Adrenal gland (tissue), 12 donors: Measurements from ENCODE around the gene RNF112. TPM values are rescaled to one million over a fixed set of nuclear protein-coding genes. Genes with fewer than 3 reads are reported as not detected.

Experiments
- DNase-seq, 7 donors: peaks; one replicate each; pipeline ENCODE4 v3.0.0-alpha.2; 2019 to 2020
- H3K27ac ChIP-seq, 5 donors: fragments of 200-600 bp; sonication (generic) in 4 of 5; 1 replicate in 3 of 5; 2 replicates in 2 of 5; pipeline versions ENCODE4 v1.5.1 to v1.8.0; 2016 to 2020; ENCODE audit warnings: mild to moderate bottlenecking in 1 of 5
- H3K27me3 ChIP-seq: fragments of 200-600 bp; 2 replicates; pipeline ENCODE4 v1.8.0; 2021
- H3K36me3 ChIP-seq, 2 donors: fragments of 200-600 bp; replicated peaks in 1 of 2; 1 replicate in 1 of 2; 2 replicates in 1 of 2; pipeline versions ENCODE4 v1.5.1 to v1.8.0; 2018 to 2022
- H3K4me1 ChIP-seq, 2 donors: fragments of 200-600 bp; replicated peaks in 1 of 2; 1 replicate in 1 of 2; 2 replicates in 1 of 2; pipeline versions ENCODE4 v1.5.1 to v1.8.0; 2018 to 2021
- H3K4me3 ChIP-seq, 4 donors: fragments of 200-600 bp; sonication (generic) in 3 of 4; one replicate each; pipeline ENCODE4 v1.5.1; 2016 to 2018
- H3K9me3 ChIP-seq, 3 donors: fragments of 200-600 bp; sonication (generic) in 1 of 3; replicated peaks in 1 of 3; 1 replicate in 2 of 3; 2 replicates in 1 of 3; pipeline versions ENCODE4 v1.5.1 to v1.8.0; 2016 to 2021
- POLR2A ChIP-seq, 2 donors: fragments of 450-650 bp; IDR thresholded peaks; one replicate each; pipeline ENCODE4 v1.6.1; 2017; ENCODE audit warnings: antibody characterized with exemption in 2 of 2, mild to moderate bottlenecking in 2 of 2, moderate library complexity in 1 of 2
- WGBS, 4 donors: extraction: QIAGEN DNeasy Blood & Tissue Kit in 2 of 4; methylation state at CpG; one replicate each; pipeline versions ENCODE4 v1.1.5 to v1.1.7; 2013 to 2017; 5-methylcytosine and 5-hydroxymethylcytosine counted together
- intact Hi-C, 2 donors: fragments of 100-400 bp; cut with DNase I; formaldehyde crosslinking; loops; one replicate each; pipeline versions ENCODE4 v1.14.1 to v1.15.0; 2022 to 2023
- polyA plus RNA-seq, 3 donors: library from polyadenylated mRNA; stranded (reverse); fragments of 200-250 nt in 2 of 3; fragments of 350-450 nt in 1 of 3; fragmentation: Illumina TruSeq in 1 of 3; extraction: RNeasy Lipid Tissue Mini Kit (QIAGEN cat#74804) in 1 of 3; gene quantifications; one replicate each; pipeline ENCODE4 v1.2.3, GENCODE V29; 2013 to 2014
- total RNA-seq, 9 donors: library from RNA; depleted of rRNA in 4 of 9; stranded (reverse); fragments of >200 nt in 4 of 9; fragments of 120-200 nt in 1 of 9; fragmentation: NEBNext Ultra II Directional in 1 of 9; extraction: Animal tissue kit (Norgen Biotek cat#: 25700) in 1 of 9; gene quantifications; one replicate each; pipeline versions ENCODE4 v1.1.0 to v1.2.4, GENCODE V29; 2013 to 2023
- TF ChIP-seq, protein P1 (sequence below), 6 experiments: fragments of 450-650 bp in 4 of 6; fragments of 200-600 bp in 2 of 6; sonication (generic) in 1 of 6; IDR thresholded peaks; 1 replicate in 5 of 6; 2 replicates in 1 of 6; pipeline versions ENCODE4 v1.5.1 to v1.8.0; 2016 to 2021; ENCODE audit warnings: antibody characterized with exemption in 6 of 6, mild to moderate bottlenecking in 2 of 6, moderate library complexity in 1 of 6
- donor health status: healthy with polysubstance abuse.
- donor health status: Bipolar disorder and iron deficiency.
- donor health status: DM: yes; HTN: yes; CAD: no.
- donor health status: DM: no; HTN: no; CAD: no.
- donor health status: DM: no; HTN: no; CAD: no.
- donor health status: DM: yes; HTN: yes; CAD: no.

RNF112 gene
- total and polyA plus RNA-seq, 12 donors = 0.88 to 35.6 (median 2.3) TPM; not detected in 1

- WGBS, 4 donors = 79 to 94% (median 87%) methylated on average over 5 to 6 of the region's 6 CpGs
- intact Hi-C loops = no loop called here
- no peaks in the 10 kb centered on the region for H3K9me3 ChIP-seq
- peaks cover 0 to 53% of the 10 kb centered on the region in 2 donors for H3K36me3 ChIP-seq
- TF ChIP-seq POLR2A (IDR thresholded peaks at IDR 0.05) = no peak
- TF ChIP-seq, protein P1, sequence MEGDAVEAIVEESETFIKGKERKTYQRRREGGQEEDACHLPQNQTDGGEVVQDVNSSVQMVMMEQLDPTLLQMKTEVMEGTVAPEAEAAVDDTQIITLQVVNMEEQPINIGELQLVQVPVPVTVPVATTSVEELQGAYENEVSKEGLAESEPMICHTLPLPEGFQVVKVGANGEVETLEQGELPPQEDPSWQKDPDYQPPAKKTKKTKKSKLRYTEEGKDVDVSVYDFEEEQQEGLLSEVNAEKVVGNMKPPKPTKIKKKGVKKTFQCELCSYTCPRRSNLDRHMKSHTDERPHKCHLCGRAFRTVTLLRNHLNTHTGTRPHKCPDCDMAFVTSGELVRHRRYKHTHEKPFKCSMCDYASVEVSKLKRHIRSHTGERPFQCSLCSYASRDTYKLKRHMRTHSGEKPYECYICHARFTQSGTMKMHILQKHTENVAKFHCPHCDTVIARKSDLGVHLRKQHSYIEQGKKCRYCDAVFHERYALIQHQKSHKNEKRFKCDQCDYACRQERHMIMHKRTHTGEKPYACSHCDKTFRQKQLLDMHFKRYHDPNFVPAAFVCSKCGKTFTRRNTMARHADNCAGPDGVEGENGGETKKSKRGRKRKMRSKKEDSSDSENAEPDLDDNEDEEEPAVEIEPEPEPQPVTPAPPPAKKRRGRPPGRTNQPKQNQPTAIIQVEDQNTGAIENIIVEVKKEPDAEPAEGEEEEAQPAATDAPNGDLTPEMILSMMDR (IDR thresholded peaks at IDR 0.05) = no peak
- H3K27ac ChIP-seq = peak overlapping the region in 3 of 5 donors; percentile 26 to 96 (median 91)
- no peak overlapping the region for H3K4me3 ChIP-seq
- peaks cover 40 to 62% of the 10 kb centered on the region in 2 donors for H3K4me1 ChIP-seq
- H3K27me3 ChIP-seq = no peaks in the 10 kb centered on the region
- DNase-seq = peak in 4 of 7 donors; percentile 12 to 51 (median 33)
Observed at GRCh38 chr17:19383681-19384470, 27.2 kb upstream of the RNF112 start.

DNA sequence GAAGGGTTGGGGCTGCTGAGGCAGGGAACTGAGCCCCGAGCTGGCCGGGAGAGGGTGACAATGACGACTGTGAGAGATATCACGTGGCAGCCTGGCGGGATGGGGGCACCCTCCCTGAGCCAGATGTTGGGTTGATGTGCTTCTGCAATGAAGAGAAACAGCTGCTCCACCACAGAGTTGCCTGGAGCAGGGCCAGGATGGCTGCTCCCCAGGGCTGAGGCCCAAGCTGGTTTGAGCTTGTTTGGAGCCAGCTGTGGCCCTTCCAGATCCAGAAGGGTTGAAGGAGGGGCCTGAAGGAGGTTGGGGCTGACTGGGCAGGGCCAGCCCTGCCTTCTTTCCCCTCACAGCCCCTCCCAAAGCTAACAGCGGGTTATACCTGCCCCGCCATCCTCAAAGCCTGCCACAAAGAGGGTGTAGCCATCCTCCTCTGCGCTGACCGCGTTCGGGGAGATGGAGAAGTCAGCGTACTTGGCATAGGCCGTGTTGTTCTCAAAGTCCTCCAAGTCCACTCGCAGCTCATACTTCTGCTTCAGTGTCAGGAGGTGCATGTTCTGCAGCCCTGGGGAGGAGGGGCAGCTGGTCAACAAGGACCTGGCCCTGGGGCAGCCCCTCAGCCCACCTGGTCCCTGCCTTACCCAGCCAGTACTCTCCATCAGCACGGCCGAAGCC, 26.2 kb upstream of the RNF112 start:
- peaks cover 0 to 47% of the 10 kb centered on the region in 2 donors for H3K36me3 ChIP-seq
- H3K9me3 ChIP-seq = no peaks in the 10 kb centered on the region
- H3K27ac ChIP-seq = peak overlapping the region in 3 of 5 donors; percentile 26 to 96 (median 91)
- 45 to 72% (median 67%) methylated on average over 3 to 16 of the region's 16 CpGs for WGBS, 4 donors
- intact Hi-C loops = no loop called here
- peak; percentile 65 to 93 (median 82) for DNase-seq
- TF ChIP-seq POLR2A (IDR thresholded peaks at IDR 0.05) = no peak
- TF ChIP-seq, protein P1 (IDR thresholded peaks at IDR 0.05) = no peak
- no peak overlapping the region for H3K4me3 ChIP-seq
- peaks cover 38 to 62% of the 10 kb centered on the region in 2 donors for H3K4me1 ChIP-seq
- H3K27me3 ChIP-seq = no peaks in the 10 kb centered on the region

DNA sequence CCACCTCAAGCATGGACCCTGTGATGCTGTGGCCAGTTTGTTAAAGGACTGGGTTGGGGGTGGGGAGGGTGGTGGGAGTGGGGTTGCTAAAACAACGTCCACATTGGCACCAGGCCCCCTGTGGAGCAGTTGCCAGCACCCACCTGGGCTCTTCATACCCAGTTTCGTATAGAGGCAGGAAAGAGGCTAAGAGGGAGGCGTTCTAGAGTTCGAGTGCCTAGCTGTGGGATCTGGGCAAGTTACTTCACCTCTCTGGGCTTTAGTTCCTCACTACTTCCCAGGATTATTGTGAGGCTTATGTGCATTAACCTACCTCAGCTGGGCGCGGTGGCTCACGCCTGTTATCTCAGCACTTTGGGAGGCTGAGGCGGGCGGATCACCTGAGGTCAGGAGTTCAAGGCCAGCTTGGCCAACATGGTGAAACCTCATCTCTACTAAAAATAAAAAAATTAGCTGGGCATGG, 25.5 kb upstream of the RNF112 start:
- intact Hi-C loops = no loop called here
- no peak overlapping the region for H3K4me3 ChIP-seq

More for the DNA sequence above, 25.5 kb upstream of the RNF112 start:
- H3K36me3 ChIP-seq = peaks cover 0 to 40% of the 10 kb centered on the region in 2 donors
- no peak for TF ChIP-seq POLR2A (IDR thresholded peaks at IDR 0.05)
- TF ChIP-seq, protein P1 (IDR thresholded peaks at IDR 0.05) = no peak
- H3K27me3 ChIP-seq = no peaks in the 10 kb centered on the region
- 80 to 91% (median 82%) methylated on average over 9 of the region's 9 CpGs for WGBS, 4 donors
- DNase-seq = peak in 1 of 7 donors; percentile 5
- no peaks in the 10 kb centered on the region for H3K9me3 ChIP-seq
- peaks cover 38 to 64% of the 10 kb centered on the region in 2 donors for H3K4me1 ChIP-seq
- H3K27ac ChIP-seq = peak overlapping the region; percentile 66 to 96 (median 73)
